GM21529 (cell line): ENCODE data around the gene ADCY5.

Experiments used
- ATAC-seq: cut with Tn5 transposase; IDR thresholded peaks from one replicate; pipeline ENCODE4 v1.9.1; 2021; ENCODE audit not compliant: unreplicated experiment

Gene ADCY5

GRCh38 chr3:123411340-123412040 is 37.4 kb downstream of the ADCY5 start:
- no peak for ATAC-seq

DNA sequence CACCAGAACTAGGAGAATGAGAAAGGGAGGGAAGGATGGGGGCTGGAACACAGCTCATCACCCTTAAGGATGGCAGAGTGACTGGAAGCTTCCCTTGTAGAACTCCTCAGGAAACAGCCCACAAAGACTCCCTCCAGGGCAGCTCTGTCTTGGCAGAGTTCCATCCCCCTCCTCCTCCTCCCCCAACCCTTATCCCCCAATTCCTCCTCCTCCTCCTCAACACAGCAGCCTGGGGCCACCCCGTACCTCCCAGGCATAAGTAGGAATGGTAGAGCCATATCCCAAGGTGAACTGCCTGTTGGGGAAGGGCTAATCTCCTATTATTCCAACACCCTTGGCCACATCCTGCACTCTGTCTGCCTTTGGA is 38.8 kb downstream of the ADCY5 start:
- no peak for ATAC-seq

- ATAC-seq, result no peak
Observed at GRCh38 chr3:123409443-123410148, 39.3 kb downstream of the ADCY5 start.

DNA sequence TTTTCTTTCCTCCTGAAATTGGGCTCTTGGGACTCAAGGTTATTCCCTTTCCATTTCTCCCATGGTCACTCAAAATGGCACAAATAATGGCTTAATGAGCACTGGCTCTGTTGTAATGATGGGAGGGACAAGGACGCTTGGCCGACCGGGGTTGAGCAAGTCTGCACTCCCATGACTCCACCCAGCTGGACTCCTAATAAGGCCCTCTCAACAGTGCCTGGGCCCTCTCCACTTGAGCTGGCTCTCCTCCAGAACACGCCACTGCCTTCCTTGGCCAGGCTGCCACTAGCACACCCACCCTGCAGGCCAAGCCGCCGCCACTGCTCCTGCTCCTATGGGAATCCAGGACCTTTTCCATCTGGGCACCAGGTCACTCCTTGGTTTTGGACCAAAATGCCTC is 42.3 kb downstream of the ADCY5 start:
- no peak for ATAC-seq

GRCh38 chr3:123405936-123406510 is 42.9 kb downstream of the ADCY5 start:
- no peak for ATAC-seq

DNA sequence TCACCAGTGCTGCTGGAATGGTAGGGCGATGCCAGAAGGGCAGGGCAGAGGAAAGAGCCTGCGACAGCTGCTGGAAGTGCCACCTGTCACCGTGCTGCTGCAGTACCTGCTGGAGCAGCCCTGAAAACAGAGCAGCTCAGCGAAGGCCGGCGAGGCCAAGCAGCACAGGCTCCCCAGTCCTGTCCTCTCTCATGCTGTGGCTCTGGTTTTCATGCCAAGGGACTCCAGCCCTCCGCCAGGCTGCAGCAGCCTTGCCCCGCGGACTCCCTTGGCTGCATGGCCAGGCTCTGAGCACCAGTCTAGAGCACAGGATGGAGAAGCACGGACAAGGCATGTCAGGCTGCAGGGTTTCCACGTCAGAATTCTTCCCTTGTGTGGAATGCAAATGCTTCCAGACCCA is 43.9 kb downstream of the ADCY5 start:
- ATAC-seq, result no peak

GRCh38 chr3:123404391-123404790 is 44.5 kb downstream of the ADCY5 start:
- no peak for ATAC-seq

DNA sequence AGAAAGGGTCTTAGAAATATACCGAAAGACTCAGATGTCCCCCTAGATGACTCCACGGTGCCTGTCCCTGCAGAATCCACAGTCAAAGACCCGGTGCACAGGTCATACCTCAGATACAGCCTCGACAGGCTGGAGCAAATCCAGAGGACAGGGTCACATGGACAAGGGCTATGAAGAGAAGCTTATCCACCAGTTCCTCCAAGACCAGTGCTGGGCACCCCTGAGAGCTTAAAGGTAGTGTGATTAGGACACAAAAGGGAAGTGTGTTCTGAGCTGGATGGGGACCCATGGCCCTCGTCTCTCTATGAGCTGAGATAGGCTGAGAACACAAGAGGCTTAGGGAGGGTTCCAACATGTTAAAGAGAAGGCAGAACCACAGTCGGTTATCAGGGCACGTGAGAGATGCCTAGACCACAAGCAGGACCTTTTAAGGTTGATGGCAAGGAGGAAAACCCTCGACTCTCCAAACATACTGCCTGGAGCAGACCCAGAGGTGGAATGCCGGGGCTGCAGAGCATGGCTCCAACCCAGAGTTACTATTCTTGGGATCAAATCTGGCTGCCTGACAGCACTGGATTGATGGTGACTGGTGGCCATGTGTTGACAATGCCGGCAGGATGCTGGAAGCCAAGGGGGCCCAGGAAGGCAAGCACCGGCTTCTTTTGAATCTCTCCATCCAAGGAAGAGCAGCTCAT is 46.9 kb downstream of the ADCY5 start:
- ATAC-seq, result no peak

GRCh38 chr3:123400169-123400568 is 48.7 kb downstream of the ADCY5 start:
- no peak for ATAC-seq

DNA sequence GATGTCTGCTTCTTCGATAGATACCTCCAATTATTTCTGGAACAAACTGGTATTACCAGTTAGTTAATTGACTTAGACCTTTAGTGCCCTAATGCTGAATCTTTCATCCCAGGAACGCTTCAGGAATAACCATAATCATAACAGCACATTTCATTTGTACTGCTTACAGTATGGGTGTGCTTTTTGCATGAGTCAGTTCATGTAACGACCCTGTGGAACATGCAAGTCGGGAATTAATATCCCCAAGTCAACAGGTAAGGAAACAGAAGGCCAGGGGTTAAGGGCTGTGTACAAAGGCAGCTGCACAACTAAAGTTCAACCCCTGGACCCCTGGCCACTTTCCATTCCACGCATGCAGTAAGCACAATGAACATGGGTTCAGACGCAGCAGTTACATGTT is 49.2 kb downstream of the ADCY5 start:
- no peak for ATAC-seq

DNA sequence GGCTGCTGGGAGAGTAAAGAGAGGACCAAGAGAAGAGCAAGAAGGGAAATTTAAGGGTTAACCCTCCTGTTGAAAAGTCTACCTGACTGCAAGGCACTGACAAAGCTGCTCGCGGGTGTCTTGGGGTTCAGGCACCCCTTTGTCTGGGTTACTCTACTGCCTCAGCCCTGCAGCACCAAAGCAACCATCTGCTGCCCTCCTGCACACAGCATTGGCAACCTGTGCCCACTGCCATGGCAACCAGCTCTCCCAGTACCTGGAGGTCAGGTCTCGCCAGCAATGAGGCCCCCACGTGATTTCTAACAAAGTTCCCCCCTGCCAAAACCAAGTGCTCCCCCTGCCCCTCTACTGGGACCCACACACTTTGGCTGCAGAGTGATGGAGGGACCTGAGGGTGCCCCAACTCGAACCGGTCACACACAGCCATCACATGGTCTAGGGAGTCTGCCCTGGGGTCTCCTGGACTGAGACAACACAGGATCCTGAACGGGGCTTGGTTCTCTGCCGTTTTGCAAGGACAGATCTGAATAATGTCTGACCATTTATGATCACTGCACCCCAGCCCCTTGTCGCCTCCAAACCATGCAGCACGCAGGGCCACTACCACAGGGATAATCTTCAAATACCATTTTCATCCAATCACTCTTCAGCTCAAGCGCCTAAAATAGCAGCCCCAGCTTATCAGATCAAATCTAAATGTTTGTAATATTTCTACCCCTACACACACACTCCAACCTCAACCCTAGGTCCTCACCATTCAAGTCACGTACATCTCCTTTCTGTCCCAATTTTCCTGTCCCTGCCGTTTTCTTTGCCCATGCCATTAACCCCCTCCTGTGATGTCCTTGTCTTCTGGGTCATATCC is 50.7 kb downstream of the ADCY5 start:
- no peak for ATAC-seq

- no peak for ATAC-seq
Observed at GRCh38 chr3:123397050-123397590, 51.8 kb downstream of the ADCY5 start.

- ATAC-seq, result no peak
Observed at GRCh38 chr3:123396171-123397049, 52.5 kb downstream of the ADCY5 start.

DNA sequence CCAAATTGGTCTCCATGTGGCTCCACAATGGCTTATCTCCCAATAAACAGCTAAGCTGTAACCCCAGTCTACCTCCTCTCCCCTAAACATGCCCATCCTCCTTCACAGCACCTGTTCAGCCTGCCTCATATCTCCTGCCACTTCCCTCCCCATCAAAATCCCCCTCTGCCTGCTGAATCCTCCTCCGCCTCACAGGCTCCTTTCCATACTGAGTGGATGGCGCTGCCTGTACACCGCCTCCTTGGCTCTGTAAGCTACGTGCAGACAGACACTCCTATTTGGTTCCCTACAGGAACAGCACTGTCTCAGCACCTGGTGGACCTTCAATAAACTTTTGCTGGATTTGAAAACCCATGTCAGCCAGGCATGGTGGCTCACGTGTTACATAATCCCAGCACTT is 53.7 kb downstream of the ADCY5 start:
- no peak for ATAC-seq

DNA sequence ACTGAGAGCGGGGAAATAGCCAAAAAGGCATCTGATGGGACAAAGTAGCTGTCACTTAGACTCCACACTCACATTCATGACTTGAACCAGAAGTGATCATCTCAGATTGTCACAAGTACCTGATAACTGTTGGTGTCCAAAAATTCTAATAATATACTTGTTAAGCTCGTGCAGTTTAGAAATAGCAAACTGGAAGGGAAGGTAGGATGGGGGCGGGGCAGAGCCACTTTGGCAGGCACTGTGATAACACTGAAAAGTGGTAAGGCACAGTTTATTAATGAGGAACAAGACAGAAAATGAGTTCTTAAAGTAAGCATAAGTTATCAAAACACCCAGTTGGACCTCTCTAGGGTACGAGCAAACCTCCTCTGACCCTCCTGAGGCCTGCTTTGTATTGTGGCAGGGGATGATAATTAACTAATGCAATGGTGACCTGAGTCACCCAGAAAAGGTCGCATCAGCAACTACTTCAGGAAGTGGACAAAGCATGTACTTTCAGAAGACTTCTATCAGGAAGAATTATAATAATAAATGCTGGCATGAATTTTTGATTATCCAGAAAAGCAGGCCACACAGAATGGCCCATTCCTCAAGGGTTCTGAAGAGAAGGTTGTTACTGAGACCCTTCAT is 54.4 kb downstream of the ADCY5 start:
- ATAC-seq, result no peak

DNA sequence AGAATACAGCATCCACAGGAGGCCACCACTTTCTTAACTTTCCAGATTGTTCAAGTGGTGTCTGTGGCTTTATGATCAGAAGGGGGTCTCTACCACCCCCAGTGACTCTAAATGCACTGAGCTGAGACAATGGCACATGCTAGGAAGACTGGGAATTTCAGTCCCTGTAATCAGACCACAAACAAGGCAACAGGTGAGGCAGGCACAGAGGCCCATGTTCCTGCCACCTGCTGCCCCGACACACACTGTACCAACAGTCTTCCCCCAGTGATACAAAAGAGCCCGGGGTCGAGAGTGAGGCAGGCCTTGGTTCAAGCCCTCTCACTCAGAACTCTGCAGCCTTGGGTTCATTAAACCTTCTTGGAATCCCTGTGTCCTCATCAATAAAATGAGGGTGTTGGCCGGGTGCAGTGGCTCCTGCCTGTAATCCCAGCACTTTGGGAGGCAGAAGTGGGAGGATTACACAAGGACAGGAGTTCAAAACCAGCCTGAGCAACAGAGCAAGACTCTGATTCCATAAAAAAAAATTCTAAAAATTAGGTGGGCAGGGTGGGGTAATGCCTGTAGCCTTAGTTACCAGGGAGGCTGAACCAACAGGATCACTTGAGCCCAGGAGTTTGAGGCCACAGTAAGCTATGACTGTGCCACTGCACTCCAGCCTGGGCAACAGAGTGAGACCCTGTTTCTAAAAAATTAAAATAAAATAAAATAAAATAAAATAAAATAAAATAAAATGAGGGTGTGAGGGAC is 55.8 kb downstream of the ADCY5 start:
- ATAC-seq, result no peak

DNA sequence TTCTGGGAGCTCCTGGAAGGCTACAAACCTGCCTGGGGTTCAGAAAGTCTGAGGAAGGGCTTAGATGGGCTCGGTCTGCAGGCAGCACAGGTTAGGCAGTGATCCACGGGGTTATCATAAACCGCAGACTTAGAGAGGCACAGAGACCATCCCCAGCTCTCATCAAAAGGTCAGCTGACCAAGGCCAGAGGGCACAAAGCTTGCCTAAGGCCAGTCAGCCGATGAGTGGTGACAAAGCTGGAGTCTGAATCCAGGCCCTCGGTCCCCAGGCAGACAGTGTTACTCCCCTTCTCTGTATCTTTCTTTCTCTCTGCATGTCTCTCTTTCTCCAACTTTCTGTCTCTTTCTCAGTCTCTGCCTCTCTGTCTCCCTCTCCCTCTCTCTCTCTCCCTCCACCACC is 56.5 kb downstream of the ADCY5 start:
- ATAC-seq, result no peak

DNA sequence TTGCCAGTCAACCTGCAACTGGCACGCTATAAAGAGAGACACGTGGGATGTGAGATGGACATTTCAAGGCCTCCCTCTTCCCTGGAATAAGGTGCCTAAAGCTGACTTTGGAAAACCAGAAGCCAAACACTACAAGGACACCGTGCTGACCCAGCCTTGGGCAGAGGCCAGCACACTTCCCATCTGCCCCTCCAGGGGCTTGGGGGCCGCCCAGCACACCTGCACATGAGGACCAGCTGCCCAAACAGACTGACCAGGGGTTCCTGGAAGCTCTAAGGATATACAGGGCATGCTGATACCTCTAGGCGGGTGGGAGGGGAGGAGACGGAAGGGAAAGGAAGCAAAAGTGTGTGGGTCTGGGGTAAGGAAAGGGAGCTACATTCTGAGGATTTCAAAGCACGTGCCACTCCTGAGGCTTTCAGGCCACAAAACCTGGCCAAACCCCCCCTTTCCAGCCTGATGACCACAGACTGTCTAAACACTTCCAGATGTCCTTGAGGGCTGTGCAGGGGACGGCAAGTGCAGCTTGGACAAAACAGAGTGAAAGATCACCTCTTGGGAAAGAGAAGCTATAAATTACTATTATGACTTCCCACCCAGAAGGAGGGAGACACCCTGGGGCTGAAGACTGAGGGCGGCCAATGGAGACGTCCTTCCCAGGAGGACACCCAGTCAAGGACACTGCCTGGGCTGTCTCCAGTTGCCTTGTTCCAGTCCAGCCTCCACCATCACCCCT is 57.9 kb downstream of the ADCY5 start:
- no peak for ATAC-seq
